K562 (cell line): ENCODE data around the gene ITGB2. TPM values are rescaled to one million over a fixed set of nuclear protein-coding genes. Genes with fewer than 3 reads are reported as not detected.

Experiments used
- BRCA1 ChIP-seq, 2 experiments: fragments of 450-650 bp in 1 of 2; sonication (generic) in 1 of 2; formaldehyde crosslinking in 1 of 2; IDR thresholded peaks; 2 replicates each; pipeline versions ENCODE4 v1.5.0 to v1.6.1; 2017 to 2020; ENCODE audit warnings: mild to moderate bottlenecking in 1 of 2, missing genetic modification reagents in 1 of 2
- CTCF ChIP-seq, 3 experiments: IDR thresholded peaks in 2 of 3; conservative IDR thresholded peaks in 1 of 3; 2 replicates each; pipeline ENCODE4 v1.5.1; 2011 to 2012; ENCODE audit warnings: low read length in 3 of 3, mild to moderate bottlenecking in 3 of 3, control low read depth in 2 of 3, improper control_type of control experiment in 1 of 3, inconsistent platforms in 1 of 3, low read depth in 1 of 3, mixed read lengths in 1 of 3, moderate library complexity in 1 of 3; ENCODE audit not compliant: insufficient read depth in 2 of 3
- HSF4 ChIP-seq: fragments of 250-450 bp; sonication (Bioruptor Pico); IDR thresholded peaks from 2 replicates; pipeline ENCODE4 v2.1.2; 2022; ENCODE audit warnings: mild to moderate bottlenecking, moderate library complexity, borderline replicate concordance
- LARP7 ChIP-seq: fragments of 450-650 bp; IDR thresholded peaks from 2 replicates; pipeline ENCODE4 v1.6.1; 2016
- ZBTB26 ChIP-seq: fragments of 450-650 bp; formaldehyde crosslinking; IDR thresholded peaks from 2 replicates; pipeline ENCODE4 v1.4.0; 2022; ENCODE audit warnings: missing genetic modification characterization
- ZBTB33 ChIP-seq: sonication (generic); formaldehyde crosslinking; IDR thresholded peaks from 2 replicates; pipeline ENCODE4 v1.8.1; 2023; ENCODE audit warnings: mild to moderate bottlenecking, missing genetic modification reagents
- ZBTB49 ChIP-seq: sonication (generic); formaldehyde crosslinking; IDR thresholded peaks from 2 replicates; pipeline ENCODE4 v1.8.0; 2022; ENCODE audit warnings: missing genetic modification reagents, mild to moderate bottlenecking, borderline replicate concordance
- ZNF318 ChIP-seq, 2 experiments: fragments of 450-650 bp; IDR thresholded peaks; 2 replicates each; pipeline ENCODE4 v1.6.1; 2016; ENCODE audit warnings: mild to moderate bottlenecking in 2 of 2, borderline replicate concordance in 1 of 2, low read depth in 1 of 2, moderate library complexity in 1 of 2
- ZNF695 ChIP-seq: fragments of 450-650 bp; formaldehyde crosslinking; IDR thresholded peaks from 2 replicates; pipeline ENCODE4 v1.4.0; 2020; ENCODE audit warnings: mild to moderate bottlenecking, moderate library complexity
- polyA plus RNA-seq, 8 experiments: library from polyadenylated mRNA; depleted of rRNA in 4 of 8; stranded (reverse) in 5 of 8; unstranded in 3 of 8; fragments of >200 nt; fragmentation: Nextera tagmentation in 2 of 8; fragmentation: Illumina TruSeq in 1 of 8; extraction: Ambion mirVana in 2 of 8; extraction: Trizol in 1 of 8; gene quantifications; 2 replicates each; pipeline versions ENCODE4 v1.2.1 to v1.2.3, GENCODE V29; 2011 to 2014; ENCODE audit warnings: inconsistent platforms in 1 of 8, missing spikeins in 1 of 8
- total RNA-seq, 7 experiments: library from RNA; depleted of rRNA in 6 of 7; stranded (reverse); fragments of >200 nt in 6 of 7; fragmentation: Illumina TruSeq in 2 of 7; extraction: Trizol in 2 of 7; gene quantifications; 2 replicates each; pipeline versions ENCODE4 v1.2.1 to v1.2.3, GENCODE V29; 2011 to 2021; ENCODE audit warnings: low replicate concordance in 1 of 7

ITGB2 gene
- total and polyA plus RNA-seq, 9 of the 15 experiments (the other 6 are each of a cell fraction or from before 2014, with no cell fraction given), result 0.07 to 1.3 (median 0.51) TPM; not detected in 2

- TF ChIP-seq CTCF (IDR thresholded peaks at IDR 0.05 in 2 of 3, conservative IDR thresholded peaks at IDR 0.05 in 1 of 3; ENCODE audit: insufficient read depth in 2 of 3, low read depth in 1 of 3, low read length in 3 of 3), result peak; percentile 59 to 68 (median 66)
- no peak for TF ChIP-seq ZBTB33
- no peak for TF ChIP-seq ZBTB49 (CRISPR knock-in tag)
- peak; percentile 60 for TF ChIP-seq HSF4 (CRISPR knock-in tag)
- TF ChIP-seq BRCA1 (IDR thresholded peaks at IDR 0.05), result no peak
- no peak for TF ChIP-seq BRCA1 (CRISPR knock-in tag; IDR thresholded peaks at IDR 0.05)
- peak; percentile 84; the same call in 1 of the 2 replicates for TF ChIP-seq ZBTB26 (CRISPR knock-in tag)
- no peak for TF ChIP-seq ZNF695
- TF ChIP-seq LARP7, result no peak
- TF ChIP-seq ZNF318 (IDR thresholded peaks at IDR 0.05; ENCODE audit: borderline replicate concordance in 1 of 2, low read depth in 1 of 2), result peak in 1 of 2 experiments; percentile 86; a peak in 2 of 4 replicates
Observed at GRCh38 chr21:44854664-44855446, 65.8 kb downstream of the ITGB2 start (continued).
